ENCODE data around the gene XDH.

- TF ChIP-seq, protein P1, sequence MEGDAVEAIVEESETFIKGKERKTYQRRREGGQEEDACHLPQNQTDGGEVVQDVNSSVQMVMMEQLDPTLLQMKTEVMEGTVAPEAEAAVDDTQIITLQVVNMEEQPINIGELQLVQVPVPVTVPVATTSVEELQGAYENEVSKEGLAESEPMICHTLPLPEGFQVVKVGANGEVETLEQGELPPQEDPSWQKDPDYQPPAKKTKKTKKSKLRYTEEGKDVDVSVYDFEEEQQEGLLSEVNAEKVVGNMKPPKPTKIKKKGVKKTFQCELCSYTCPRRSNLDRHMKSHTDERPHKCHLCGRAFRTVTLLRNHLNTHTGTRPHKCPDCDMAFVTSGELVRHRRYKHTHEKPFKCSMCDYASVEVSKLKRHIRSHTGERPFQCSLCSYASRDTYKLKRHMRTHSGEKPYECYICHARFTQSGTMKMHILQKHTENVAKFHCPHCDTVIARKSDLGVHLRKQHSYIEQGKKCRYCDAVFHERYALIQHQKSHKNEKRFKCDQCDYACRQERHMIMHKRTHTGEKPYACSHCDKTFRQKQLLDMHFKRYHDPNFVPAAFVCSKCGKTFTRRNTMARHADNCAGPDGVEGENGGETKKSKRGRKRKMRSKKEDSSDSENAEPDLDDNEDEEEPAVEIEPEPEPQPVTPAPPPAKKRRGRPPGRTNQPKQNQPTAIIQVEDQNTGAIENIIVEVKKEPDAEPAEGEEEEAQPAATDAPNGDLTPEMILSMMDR (IDR thresholded peaks at IDR 0.05) = no peak
- no peak for TF ChIP-seq POLR2AphosphoS5 (IDR thresholded peaks at IDR 0.05; ENCODE audit: insufficient read depth in 1 of 2, low read depth in 1 of 2)
These were observed 2.8 kb downstream of the XDH start for GRCh38 chr2:31411771-31412170.
